Stimulated activated naive B cell treated with anti-CD40 and anti-IgM and Interleukin-4, amounts not matched to agents 10 μg/mL and 1 μg/mL and 100 μg/mL, for 72 hours (primary cell): ENCODE results near the gene SLC22A23.

Experiments used
- ATAC-seq, 2 donors: fragments of 150-1000 bp; cut with Tn5 transposase; replicated peaks; 2 replicates each; pipeline ENCODE4 v1.10.0; 2021; ENCODE audit warnings: moderate library complexity in 1 of 2
- DNase-seq: peaks from one replicate; pipeline ENCODE4 v3.0.0; 2021
- H3K27ac Mint-ChIP-seq: one replicate; pipeline ENCODE4 v1.8.0; 2022; ENCODE audit warnings: mild to moderate bottlenecking, mixed read lengths
- H3K27me3 Mint-ChIP-seq, 2 donors: one replicate each; pipeline ENCODE4 v1.8.0; 2022; ENCODE audit warnings: mixed read lengths in 2 of 2
- H3K36me3 Mint-ChIP-seq, 2 donors: one replicate each; pipeline ENCODE4 v1.8.0; 2022; ENCODE audit warnings: mixed read lengths in 2 of 2, mild to moderate bottlenecking in 1 of 2
- H3K4me1 Mint-ChIP-seq, 2 donors: one replicate each; pipeline ENCODE4 v1.8.0; 2022; ENCODE audit warnings: mixed read lengths in 2 of 2, mild to moderate bottlenecking in 1 of 2
- H3K4me3 Mint-ChIP-seq, 2 donors: one replicate each; pipeline ENCODE4 v1.8.0; 2022; ENCODE audit warnings: mild to moderate bottlenecking in 2 of 2, mixed read lengths in 2 of 2, moderate library complexity in 1 of 2
- H3K9me3 Mint-ChIP-seq, 2 donors: one replicate each; pipeline ENCODE4 v1.8.0; 2022; ENCODE audit warnings: mixed read lengths in 2 of 2, mild to moderate bottlenecking in 1 of 2

Gene SLC22A23

GRCh38 chr6:3222506-3223038 is 234.3 kb downstream of the SLC22A23 start:
- peaks cover 6 to 12% of the 10 kb centered on the region in 2 donors for H3K4me1 Mint-ChIP-seq
- no peak overlapping the region for H3K4me3 Mint-ChIP-seq
- H3K36me3 Mint-ChIP-seq = no peaks in the 10 kb centered on the region
- peaks cover 49 to 61% of the 10 kb centered on the region in 2 donors for H3K27me3 Mint-ChIP-seq
- DNase-seq (no peak), ATAC-seq (no peak)
- peaks cover 5 to 6% of the 10 kb centered on the region in 2 donors for H3K9me3 Mint-ChIP-seq
- H3K27ac Mint-ChIP-seq = no peak overlapping the region

DNA sequence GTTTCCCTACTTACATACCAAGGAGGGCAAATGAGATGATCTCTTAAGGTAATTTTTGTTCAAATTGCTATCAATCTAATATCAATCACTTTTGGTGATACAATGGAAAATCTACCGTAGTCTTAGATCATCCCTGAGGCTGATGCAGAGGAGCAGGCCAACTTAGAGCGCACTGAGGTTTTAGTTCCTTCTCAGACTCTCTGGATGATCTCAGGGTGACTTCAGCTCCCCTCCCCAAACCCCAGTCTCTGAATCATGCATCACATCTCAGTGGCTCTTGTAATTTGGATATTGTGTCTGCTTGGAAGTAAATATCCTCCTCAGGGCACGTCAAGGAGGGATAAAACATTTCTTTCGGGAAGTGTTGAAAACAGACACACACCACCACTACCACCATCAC is 235.3 kb downstream of the SLC22A23 start:
- H3K36me3 Mint-ChIP-seq = no peaks in the 10 kb centered on the region
- ATAC-seq = peak in 1 of 2 donors; percentile 58

GRCh38 chr6:3220366-3220765 is 236.5 kb downstream of the SLC22A23 start:
- H3K4me1 Mint-ChIP-seq = peaks cover 0 to 2% of the 10 kb centered on the region in 2 donors
- no peak overlapping the region for H3K4me3 Mint-ChIP-seq
- ATAC-seq = no peak
- peaks cover 42 to 52% of the 10 kb centered on the region in 2 donors for H3K27me3 Mint-ChIP-seq
- no peak for DNase-seq
- H3K36me3 Mint-ChIP-seq = peaks cover 0 to 2% of the 10 kb centered on the region in 2 donors
- peaks cover 5 to 6% of the 10 kb centered on the region in 2 donors for H3K9me3 Mint-ChIP-seq
- H3K27ac Mint-ChIP-seq = no peak overlapping the region

More for the DNA sequence above, 235.3 kb downstream of the SLC22A23 start:
- H3K27me3 Mint-ChIP-seq = peaks cover 43 to 52% of the 10 kb centered on the region in 2 donors
- peaks cover 5 to 6% of the 10 kb centered on the region in 2 donors for H3K9me3 Mint-ChIP-seq
- H3K4me1 Mint-ChIP-seq = peaks cover 3% of the 10 kb centered on the region in 2 donors
- no peak overlapping the region for H3K27ac Mint-ChIP-seq
- no peak overlapping the region for H3K4me3 Mint-ChIP-seq
- DNase-seq = no peak
